GM12872 (cell line): Measurements from ENCODE around the gene CST7.

Experiments
- CTCF ChIP-seq: IDR thresholded peaks from 3 replicates; pipeline ENCODE4 v1.5.1; 2011; ENCODE audit warnings: low read depth, mild to moderate bottlenecking, low read length, moderate library complexity; ENCODE audit not compliant: insufficient read depth

CST7 gene

DNA sequence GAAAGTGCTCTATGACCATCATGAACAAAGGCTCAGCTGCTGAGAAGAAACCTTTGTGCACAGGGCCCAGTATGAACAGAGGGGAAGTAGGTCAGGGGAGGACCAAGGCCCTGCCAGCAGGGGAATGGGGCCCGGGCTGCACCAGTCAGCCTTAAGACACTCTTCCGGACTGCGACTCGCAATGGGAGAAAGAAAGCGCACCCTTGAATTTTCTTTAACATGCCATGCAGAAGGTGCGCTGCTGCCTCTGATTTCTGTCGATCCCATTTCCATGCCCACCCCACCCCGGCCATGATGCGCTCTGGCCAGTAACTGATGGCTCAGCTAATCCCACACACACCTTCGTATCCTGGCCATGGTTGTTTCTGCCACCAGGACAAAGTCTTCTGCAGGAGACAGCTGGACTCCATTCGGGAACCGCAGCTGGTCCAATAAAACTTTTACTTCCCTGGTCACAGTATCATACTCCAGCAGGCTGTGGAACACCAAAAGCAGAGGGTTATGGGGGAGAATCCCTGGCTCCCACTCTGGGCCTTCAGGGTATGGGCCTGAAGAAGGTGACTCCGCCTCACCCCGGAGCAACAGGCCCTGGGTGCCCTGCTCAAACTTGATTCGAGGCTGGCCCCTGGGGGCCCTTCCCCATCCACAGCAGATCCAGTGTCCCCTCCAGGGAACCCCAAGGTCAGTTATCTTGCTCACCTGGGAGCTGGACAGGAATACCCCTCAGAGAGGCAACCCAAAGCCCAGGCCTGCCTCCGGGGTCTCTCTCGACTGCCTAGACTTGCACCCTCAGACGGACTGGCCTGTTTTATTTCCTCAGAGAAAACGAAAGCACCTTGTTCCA is 20.3 kb downstream of the CST7 start:
- TF ChIP-seq CTCF = no peak

GRCh38 chr20:24970030-24970553 is 21.0 kb downstream of the CST7 start:
- TF ChIP-seq CTCF = no peak

- peak; percentile 18; the same call in 1 of the 3 replicates for TF ChIP-seq CTCF
These were observed 21.7 kb downstream of the CST7 start for GRCh38 chr20:24970754-24971153.

- TF ChIP-seq CTCF = no peak
These were observed 22.5 kb downstream of the CST7 start for GRCh38 chr20:24971376-24972101.

DNA sequence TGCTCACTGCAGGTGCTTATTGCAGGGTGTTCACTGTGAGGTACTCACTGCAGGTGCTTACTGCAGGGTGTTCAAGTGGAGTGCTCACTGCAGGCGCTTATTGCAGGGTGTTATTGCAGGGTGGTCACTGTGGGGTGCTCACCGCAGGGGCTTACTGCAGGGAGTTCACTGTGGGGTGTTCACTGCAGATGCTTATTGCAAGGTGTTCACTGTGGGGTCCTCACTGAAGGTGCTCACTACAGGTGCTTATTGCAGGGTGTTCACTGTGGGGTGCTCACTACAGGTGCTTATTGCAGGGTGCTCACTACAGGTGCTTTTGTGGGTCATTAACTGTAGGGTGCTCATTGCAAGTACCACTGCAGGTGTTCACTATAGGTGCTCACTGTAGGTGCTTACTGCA is 23.3 kb downstream of the CST7 start:
- TF ChIP-seq CTCF = no peak

DNA sequence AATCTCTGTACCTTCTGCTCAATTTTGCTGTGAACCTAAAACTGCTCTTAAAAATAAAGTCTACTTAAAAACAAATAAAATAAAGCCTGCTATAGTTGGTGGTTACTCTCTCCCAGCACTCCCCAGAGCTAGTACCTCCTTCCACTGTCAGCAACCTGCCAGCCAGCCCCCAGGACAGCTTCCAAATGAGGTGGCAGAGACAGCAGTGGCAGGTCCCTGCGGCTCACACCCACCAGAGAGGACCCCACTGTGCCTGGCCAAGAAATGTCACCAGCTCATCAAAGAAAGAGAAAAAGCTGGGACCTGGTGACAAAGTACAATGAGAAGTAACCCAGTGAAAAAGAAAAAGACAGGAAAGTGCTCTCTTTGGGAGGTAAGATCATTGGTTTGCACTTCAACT is 28.3 kb downstream of the CST7 start:
- no peak for TF ChIP-seq CTCF

DNA sequence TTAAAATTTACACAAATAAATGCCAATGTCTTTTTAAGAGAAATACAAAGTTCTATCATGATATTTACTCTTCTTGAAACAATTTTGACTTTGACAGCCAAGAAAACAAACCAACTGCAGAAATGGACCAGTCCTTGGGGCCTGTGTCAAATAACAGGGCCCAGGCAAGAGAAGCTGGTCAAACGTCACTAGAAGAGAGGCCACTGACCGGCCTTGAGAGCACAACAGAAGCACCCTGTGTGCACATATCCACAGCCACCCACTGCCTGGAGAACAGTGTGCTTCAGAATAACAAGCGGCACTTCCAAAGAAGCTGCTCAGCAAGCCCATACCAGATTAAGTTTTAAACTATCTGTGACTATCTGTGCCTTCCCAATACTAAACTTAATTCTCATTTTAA is 28.7 kb downstream of the CST7 start:
- TF ChIP-seq CTCF = no peak
